IMR-90 (cell line): ENCODE results near the gene PIM1. TPM values are rescaled to one million over a fixed set of nuclear protein-coding genes. Genes with fewer than 3 reads are reported as not detected.

Experiments used
- POLR2A ChIP-seq: IDR thresholded peaks from 2 replicates; pipeline ENCODE4 v1.6.1; 2012; ENCODE audit warnings: mild to moderate bottlenecking, low read depth, low read length
- RCOR1 ChIP-seq: IDR thresholded peaks from 2 replicates; pipeline ENCODE4 v1.6.1; 2012; ENCODE audit warnings: mild to moderate bottlenecking, low read length, improper control_type of control experiment; ENCODE audit not compliant: insufficient replicate concordance
- polyA plus RNA-seq, 3 experiments: library from polyadenylated mRNA; depleted of rRNA; stranded (reverse); fragments of >200 nt; gene quantifications; 2 replicates each; pipeline ENCODE4 v1.2.3, GENCODE V29; 2012; ENCODE audit warnings: low replicate concordance in 1 of 3
- total RNA-seq: library from RNA; depleted of rRNA; stranded (reverse); fragments of >200 nt; gene quantifications from 2 replicates; pipeline ENCODE4 v1.2.3, GENCODE V29; 2012
- TF ChIP-seq, protein P1 (sequence below): fragments of 150-350 bp; IDR thresholded peaks from 2 replicates; pipeline ENCODE4 v1.6.1; 2016; ENCODE audit warnings: low read depth, mild to moderate bottlenecking, low read length, moderate library complexity, borderline replicate concordance

Gene PIM1
- total and polyA plus RNA-seq, 2 of the 4 experiments (the other 2 are of a cell fraction) = 7.2 to 18.5 TPM

- TF ChIP-seq, protein P1, sequence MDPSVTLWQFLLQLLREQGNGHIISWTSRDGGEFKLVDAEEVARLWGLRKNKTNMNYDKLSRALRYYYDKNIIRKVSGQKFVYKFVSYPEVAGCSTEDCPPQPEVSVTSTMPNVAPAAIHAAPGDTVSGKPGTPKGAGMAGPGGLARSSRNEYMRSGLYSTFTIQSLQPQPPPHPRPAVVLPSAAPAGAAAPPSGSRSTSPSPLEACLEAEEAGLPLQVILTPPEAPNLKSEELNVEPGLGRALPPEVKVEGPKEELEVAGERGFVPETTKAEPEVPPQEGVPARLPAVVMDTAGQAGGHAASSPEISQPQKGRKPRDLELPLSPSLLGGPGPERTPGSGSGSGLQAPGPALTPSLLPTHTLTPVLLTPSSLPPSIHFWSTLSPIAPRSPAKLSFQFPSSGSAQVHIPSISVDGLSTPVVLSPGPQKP = no peak
- TF ChIP-seq RCOR1 (no peak), POLR2A (peak; percentile 67)
Observed at GRCh38 chr6:37171970-37172812, 2.2 kb downstream of the PIM1 start (continued).
